OCI-LY3 (cell line): Measurements from ENCODE around the gene HTN3.
"Not testable (repeated sequence)": the region's sequence is repeated elsewhere in the genome, so short reads cannot be mapped to it uniquely, and the experiment has no call there.

Experiments used
- H2AFZ ChIP-seq: fragments of 200-600, 300-600 bp; shearing (Covaris generic); 2 replicates; pipeline ENCODE4 v1.6.0; 2014; ENCODE audit warnings: antibody characterized with exemption, low read depth, low read length
- H3K27ac ChIP-seq: fragments of 200-600, 300-600 bp; sonication (generic); 2 replicates; pipeline ENCODE4 v1.5.1; 2014; ENCODE audit warnings: mild to moderate bottlenecking, low read length, moderate library complexity, mixed read lengths
- H3K27me3 ChIP-seq: fragments of 200-600, 300-600 bp; sonication (generic); 2 replicates; pipeline ENCODE4 v1.6.1; 2014; ENCODE audit warnings: low read depth, low read length, mixed read lengths
- H3K36me3 ChIP-seq: fragments of 200-600, 300-600 bp; sonication (generic); replicated peaks from 2 replicates; pipeline ENCODE3; 2014; ENCODE audit warnings: low read depth, low read length, mixed read lengths
- H3K4me1 ChIP-seq: fragments of 300-600, 200-600 bp; sonication (generic); 2 replicates; pipeline ENCODE4 v1.6.1; 2014; ENCODE audit warnings: low read length, mixed read lengths
- H3K4me2 ChIP-seq: fragments of 200-600, 300-600 bp; sonication (generic); 2 replicates; pipeline ENCODE4 v1.6.1; 2014; ENCODE audit warnings: low read length, mixed read lengths
- H3K4me3 ChIP-seq: fragments of 300-600, 200-600 bp; sonication (generic); 2 replicates; pipeline ENCODE4 v1.5.1; 2014; ENCODE audit warnings: antibody characterized with exemption, mild to moderate bottlenecking, low read length, moderate library complexity
- H3K79me2 ChIP-seq: fragments of 300-600, 200-600 bp; shearing (Covaris generic); 2 replicates; pipeline ENCODE4 v1.6.1; 2014; ENCODE audit warnings: mild to moderate bottlenecking, low read length, mixed read lengths
- H3K9ac ChIP-seq: fragments of 300-600, 200-600 bp; shearing (Covaris generic); 2 replicates; pipeline ENCODE4 v1.6.0; 2014; ENCODE audit warnings: mild to moderate bottlenecking, low read length, moderate library complexity
- H3K9me3 ChIP-seq: fragments of 200-600, 300-600 bp; shearing (Covaris generic); 2 replicates; pipeline ENCODE4 v1.6.1; 2014; ENCODE audit warnings: low read length, mixed read lengths; ENCODE audit not compliant: insufficient read depth
- H4K20me1 ChIP-seq: fragments of 200-600, 300-600 bp; sonication (generic); 2 replicates; pipeline ENCODE4 v1.6.1; 2016; ENCODE audit warnings: low read length, mixed read lengths; ENCODE audit not compliant: insufficient read depth
- EZH2phosphoT487 ChIP-seq: fragments of 200-600 bp; shearing (Covaris generic); IDR thresholded peaks from 2 replicates; pipeline ENCODE4 v1.6.1; 2018; ENCODE audit warnings: antibody characterized with exemption, mixed run types, low read depth
- TF ChIP-seq, protein P1 (sequence below): fragments of 200-600, 300-600 bp; sonication (generic); IDR thresholded peaks from 2 replicates; pipeline ENCODE4 v1.5.1; 2014; ENCODE audit warnings: antibody characterized with exemption, low read length, low read depth

Gene HTN3

GRCh38 chr4:70008771-70009170 is 19.5 kb upstream of the HTN3 start:
- H3K9me3 ChIP-seq, result no peaks in the 10 kb centered on the region
- no peaks in the 10 kb centered on the region for H3K4me1 ChIP-seq
- H3K27me3 ChIP-seq, result no peaks in the 10 kb centered on the region
- TF ChIP-seq, protein P1, sequence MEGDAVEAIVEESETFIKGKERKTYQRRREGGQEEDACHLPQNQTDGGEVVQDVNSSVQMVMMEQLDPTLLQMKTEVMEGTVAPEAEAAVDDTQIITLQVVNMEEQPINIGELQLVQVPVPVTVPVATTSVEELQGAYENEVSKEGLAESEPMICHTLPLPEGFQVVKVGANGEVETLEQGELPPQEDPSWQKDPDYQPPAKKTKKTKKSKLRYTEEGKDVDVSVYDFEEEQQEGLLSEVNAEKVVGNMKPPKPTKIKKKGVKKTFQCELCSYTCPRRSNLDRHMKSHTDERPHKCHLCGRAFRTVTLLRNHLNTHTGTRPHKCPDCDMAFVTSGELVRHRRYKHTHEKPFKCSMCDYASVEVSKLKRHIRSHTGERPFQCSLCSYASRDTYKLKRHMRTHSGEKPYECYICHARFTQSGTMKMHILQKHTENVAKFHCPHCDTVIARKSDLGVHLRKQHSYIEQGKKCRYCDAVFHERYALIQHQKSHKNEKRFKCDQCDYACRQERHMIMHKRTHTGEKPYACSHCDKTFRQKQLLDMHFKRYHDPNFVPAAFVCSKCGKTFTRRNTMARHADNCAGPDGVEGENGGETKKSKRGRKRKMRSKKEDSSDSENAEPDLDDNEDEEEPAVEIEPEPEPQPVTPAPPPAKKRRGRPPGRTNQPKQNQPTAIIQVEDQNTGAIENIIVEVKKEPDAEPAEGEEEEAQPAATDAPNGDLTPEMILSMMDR, result no peak
- TF ChIP-seq EZH2phosphoT487, result no peak
- H3K4me2 ChIP-seq, result no peak overlapping the region
- H3K9ac ChIP-seq, result no peak overlapping the region
- no peak overlapping the region for H3K4me3 ChIP-seq
- no peaks in the 10 kb centered on the region for H4K20me1 ChIP-seq
- H3K79me2 ChIP-seq, result no peaks in the 10 kb centered on the region
- H3K27ac ChIP-seq, result no peak overlapping the region
- H3K36me3 ChIP-seq, result no peaks in the 10 kb centered on the region
- no peak overlapping the region for H2AFZ ChIP-seq

DNA sequence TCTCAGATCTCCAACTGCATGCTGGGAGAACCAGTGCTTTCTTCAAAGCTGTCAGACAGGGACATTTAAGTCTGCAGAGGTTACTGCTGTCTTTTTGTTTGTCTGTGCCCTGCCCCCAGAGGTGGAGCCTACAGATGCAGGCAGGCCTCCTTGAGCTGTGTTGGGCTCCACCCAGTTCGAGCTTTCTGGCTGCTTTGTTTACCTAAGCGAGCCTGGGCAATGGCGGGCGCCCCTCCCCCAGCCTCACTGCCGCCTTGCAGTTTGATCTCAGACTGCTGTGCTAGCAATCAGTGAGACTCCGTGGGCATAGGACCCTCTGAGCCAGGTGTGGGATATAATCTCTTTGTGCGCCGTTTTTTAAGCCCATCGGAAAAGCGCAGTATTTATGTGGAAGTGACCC is 9.3 kb upstream of the HTN3 start:
- not testable (repeated sequence) for H3K9ac ChIP-seq, H2AFZ ChIP-seq, H3K4me3 ChIP-seq, H3K4me1 ChIP-seq, H3K36me3 ChIP-seq, H4K20me1 ChIP-seq, H3K79me2 ChIP-seq, H3K4me2 ChIP-seq, H3K27me3 ChIP-seq, H3K9me3 ChIP-seq, H3K27ac ChIP-seq

- H3K36me3 ChIP-seq, result no peaks in the 10 kb centered on the region
- H3K4me3 ChIP-seq, result no peak overlapping the region
- no peaks in the 10 kb centered on the region for H3K9me3 ChIP-seq
- no peaks in the 10 kb centered on the region for H3K79me2 ChIP-seq
- no peak overlapping the region for H3K27ac ChIP-seq
- H3K4me1 ChIP-seq, result no peaks in the 10 kb centered on the region
- H3K4me2 ChIP-seq, result no peak overlapping the region
- no peak overlapping the region for H3K9ac ChIP-seq
- TF ChIP-seq, protein P1, result no peak
- TF ChIP-seq EZH2phosphoT487, result no peak
- H3K27me3 ChIP-seq, result no peaks in the 10 kb centered on the region
- H4K20me1 ChIP-seq, result no peaks in the 10 kb centered on the region
- no peak overlapping the region for H2AFZ ChIP-seq
Observed at GRCh38 chr4:70023218-70023617, 5.0 kb upstream of the HTN3 start.

- H3K4me2 ChIP-seq, result no peak overlapping the region
- H3K4me1 ChIP-seq, result no peaks in the 10 kb centered on the region
- H3K9ac ChIP-seq, result no peak overlapping the region
- H3K36me3 ChIP-seq, result no peaks in the 10 kb centered on the region
- no peak for TF ChIP-seq EZH2phosphoT487
- TF ChIP-seq, protein P1, result no peak
- no peak overlapping the region for H3K27ac ChIP-seq
- no peaks in the 10 kb centered on the region for H3K27me3 ChIP-seq
- no peak overlapping the region for H2AFZ ChIP-seq
- no peak overlapping the region for H3K4me3 ChIP-seq
- H3K9me3 ChIP-seq, result no peaks in the 10 kb centered on the region
- H4K20me1 ChIP-seq, result no peaks in the 10 kb centered on the region
- no peaks in the 10 kb centered on the region for H3K79me2 ChIP-seq
Observed at GRCh38 chr4:70027011-70027410, 1.2 kb upstream of the HTN3 start.

DNA sequence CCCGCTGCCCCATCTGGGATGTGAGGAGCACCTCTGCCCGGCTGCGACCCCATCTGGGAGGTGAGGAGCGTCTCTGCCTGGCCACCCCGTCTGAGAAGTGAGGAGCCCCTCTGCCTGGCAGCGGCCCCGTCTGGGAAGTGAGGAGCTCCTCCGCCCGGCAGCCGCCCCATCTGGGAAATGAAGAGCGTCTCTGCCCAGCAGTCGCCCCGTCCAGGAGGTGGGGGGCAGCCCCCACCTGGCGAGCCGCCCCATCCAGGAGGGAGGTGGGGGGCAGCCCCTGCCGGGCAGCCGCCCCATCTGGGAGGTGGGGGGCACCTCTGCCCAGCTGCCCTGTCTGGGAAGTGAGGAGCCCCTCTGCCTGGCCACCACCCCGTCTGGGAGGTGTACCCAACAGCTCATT is 9.3 kb downstream of the HTN3 start:
- not testable (repeated sequence) for H4K20me1 ChIP-seq, H3K27ac ChIP-seq, H3K4me1 ChIP-seq

GRCh38 chr4:70039928-70040327 is 11.7 kb downstream of the HTN3 start:
- H4K20me1 ChIP-seq, H3K4me1 ChIP-seq, H3K4me3 ChIP-seq, H3K27ac ChIP-seq, H3K27me3 ChIP-seq, H3K4me2 ChIP-seq, H2AFZ ChIP-seq, H3K9ac ChIP-seq, H3K79me2 ChIP-seq, H3K9me3 ChIP-seq, H3K36me3 ChIP-seq: not testable (repeated sequence)

More for the DNA sequence above, 9.3 kb downstream of the HTN3 start:
- H3K9ac ChIP-seq, H2AFZ ChIP-seq, H3K27me3 ChIP-seq, H3K4me2 ChIP-seq, H3K36me3 ChIP-seq, H3K9me3 ChIP-seq, H3K4me3 ChIP-seq, H3K79me2 ChIP-seq: not testable (repeated sequence)
